Measurements from ENCODE around the gene TTC13.

The TTC13 gene

GRCh38 chr1:230902349-230902923, 76.2 kb downstream of the TTC13 start:
- DNase-seq = no peak

DNA sequence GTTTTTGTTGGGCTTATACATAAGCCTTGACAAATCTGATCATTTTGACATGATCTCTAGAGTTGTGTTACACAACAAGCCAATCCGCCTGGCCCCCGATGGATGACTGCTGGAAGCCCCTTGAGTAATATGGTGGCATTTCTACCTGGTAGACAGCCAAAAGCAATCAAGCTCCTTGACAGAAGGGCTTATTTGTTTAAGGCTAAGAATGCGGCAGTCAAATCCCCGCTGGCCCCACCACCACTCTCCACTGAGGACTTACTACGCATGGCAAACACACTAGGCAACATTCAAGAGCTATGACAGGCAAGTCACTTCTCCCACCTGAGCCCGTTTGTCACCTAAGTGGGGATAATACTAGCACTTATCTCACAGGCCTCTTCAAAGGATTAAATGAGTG, 77.0 kb downstream of the TTC13 start:
- DNase-seq = no peak

DNA sequence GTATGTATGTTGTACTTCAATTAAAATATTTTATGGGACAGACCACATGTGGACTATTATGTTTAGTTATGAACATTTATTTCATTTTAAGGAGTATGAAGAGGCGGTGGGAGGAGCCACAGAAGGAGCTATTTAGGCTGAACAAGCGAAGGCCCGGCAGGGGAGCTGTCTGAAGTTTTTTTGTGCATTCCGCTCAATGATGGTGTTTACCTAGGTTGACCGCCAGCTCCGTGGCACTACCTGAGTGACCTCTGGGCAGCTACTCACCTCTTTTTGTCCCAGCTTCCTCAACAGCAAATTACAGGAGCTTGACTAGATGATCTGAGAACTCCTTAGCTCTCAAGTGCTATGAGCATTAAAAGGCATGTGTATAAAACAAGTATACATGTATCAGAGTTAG, 77.7 kb downstream of the TTC13 start:
- DNase-seq = no peak

- DNase-seq = no peak
Observed at GRCh38 chr1:230899841-230900251, 78.8 kb downstream of the TTC13 start.

GRCh38 chr1:230898748-230899147, 79.9 kb downstream of the TTC13 start:
- no peak for DNase-seq

GRCh38 chr1:230898144-230898543, 80.5 kb downstream of the TTC13 start:
- DNase-seq = no peak

- no peak for DNase-seq
Observed at GRCh38 chr1:230896779-230897178, 81.9 kb downstream of the TTC13 start.

DNA sequence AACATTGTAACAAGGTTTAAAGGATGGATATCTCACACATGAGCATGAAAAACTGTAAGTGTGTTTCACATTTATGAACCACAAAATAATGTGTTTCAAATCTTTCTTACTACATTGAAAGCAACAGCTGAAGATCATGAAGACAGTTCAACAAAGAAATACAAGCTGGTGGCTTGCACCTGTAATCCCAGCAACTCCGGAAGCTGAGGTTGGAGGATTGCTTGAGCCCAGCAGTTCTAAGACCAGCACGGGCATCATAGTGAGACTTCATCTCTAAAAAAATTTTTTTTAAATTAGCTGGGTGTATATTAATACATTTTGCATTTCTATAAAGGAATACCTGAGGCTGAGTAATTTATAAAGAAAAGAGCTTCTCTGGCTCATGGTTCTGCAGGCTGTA, 83.2 kb downstream of the TTC13 start:
- DNase-seq = no peak

- DNase-seq = no peak
Observed at GRCh38 chr1:230894664-230895063, 84.0 kb downstream of the TTC13 start.

DNA sequence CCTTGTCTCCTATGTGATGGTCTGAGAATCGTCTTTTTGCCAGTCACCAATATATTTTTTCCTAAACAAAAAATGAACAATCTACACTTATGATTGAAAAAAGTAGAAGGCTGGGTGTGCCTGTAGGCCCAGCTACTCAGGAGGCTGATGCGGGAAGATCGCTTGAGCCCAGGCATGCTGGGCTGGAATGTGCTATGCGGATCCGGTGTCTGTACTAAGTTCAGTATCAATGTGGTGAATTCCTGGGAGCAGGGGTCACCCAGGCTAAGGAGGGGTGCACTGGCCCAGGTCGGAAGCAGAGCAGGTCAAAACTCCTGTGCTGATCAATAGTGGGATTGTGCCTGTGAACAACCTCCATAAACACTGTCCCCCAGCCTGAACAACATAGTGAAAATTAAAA, 84.6 kb downstream of the TTC13 start:
- no peak for DNase-seq

DNA sequence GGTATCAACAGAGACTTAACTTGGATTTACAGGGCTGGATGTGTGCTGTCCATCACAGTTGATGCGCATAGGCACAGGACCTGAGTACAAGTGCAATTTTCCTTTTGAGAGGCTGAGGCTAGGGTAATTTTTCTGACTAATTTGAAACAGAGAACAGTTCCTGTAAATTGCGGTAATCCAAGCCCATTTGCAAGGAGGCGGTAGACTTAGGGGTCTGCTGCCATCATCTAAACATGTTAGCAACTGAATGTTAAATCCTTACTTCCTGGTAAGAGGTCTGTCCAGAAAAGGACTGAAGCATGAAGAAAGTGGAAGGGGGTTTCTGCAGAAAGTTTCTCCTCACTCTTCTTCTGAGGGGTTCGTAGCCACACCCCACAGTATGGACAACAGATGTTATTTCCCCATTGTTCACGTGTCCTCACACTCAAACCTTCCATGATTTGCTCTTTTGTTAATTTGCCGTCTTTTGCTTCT, 86.6 kb downstream of the TTC13 start:
- no peak for DNase-seq

DNA sequence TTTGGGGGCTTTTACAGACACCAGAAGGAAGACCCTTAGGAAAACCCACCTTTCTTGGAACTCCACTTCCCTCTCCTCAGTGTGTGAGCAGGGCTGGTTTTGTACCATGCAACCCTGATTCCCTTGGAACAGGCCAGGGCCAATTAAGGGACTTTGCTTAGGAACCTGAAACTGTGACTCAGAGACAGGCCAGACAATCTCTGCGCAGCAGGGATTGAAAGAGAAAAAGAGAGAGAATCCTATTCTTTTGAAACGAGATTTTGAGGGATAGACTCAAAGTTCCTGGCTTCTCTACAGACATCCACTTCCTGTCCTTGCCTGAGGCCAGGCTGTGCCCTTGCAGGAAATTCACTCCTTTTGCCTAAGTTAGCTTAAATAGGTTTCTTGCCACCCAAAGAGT, 87.2 kb downstream of the TTC13 start:
- no peak for DNase-seq

- no peak for DNase-seq
Observed at GRCh38 chr1:230884646-230885045, 94.0 kb downstream of the TTC13 start.

DNA sequence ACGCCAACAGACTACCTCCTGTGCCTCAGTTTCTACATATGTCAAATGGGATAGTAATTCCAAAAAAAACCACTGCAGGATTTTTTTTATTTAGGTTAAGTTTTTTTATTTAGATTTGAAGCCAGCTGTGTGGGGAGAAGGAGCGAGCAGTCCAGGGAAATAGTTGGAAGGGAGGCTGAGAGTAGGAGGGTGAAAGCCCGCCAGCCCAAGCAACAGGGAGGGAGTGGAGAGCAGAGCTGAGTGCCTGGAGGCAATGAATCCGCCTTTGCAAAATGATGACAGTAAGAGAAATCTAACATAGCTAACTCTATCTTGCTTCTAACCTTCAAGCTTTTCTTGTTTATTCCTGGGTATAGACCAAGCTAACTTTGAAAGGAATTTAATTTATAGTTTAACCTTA, 94.7 kb downstream of the TTC13 start:
- DNase-seq = no peak

GRCh38 chr1:230879778-230880177, 98.9 kb downstream of the TTC13 start:
- no peak for DNase-seq

- DNase-seq = no peak
Observed at GRCh38 chr1:230878591-230878990, 100.1 kb downstream of the TTC13 start.

DNA sequence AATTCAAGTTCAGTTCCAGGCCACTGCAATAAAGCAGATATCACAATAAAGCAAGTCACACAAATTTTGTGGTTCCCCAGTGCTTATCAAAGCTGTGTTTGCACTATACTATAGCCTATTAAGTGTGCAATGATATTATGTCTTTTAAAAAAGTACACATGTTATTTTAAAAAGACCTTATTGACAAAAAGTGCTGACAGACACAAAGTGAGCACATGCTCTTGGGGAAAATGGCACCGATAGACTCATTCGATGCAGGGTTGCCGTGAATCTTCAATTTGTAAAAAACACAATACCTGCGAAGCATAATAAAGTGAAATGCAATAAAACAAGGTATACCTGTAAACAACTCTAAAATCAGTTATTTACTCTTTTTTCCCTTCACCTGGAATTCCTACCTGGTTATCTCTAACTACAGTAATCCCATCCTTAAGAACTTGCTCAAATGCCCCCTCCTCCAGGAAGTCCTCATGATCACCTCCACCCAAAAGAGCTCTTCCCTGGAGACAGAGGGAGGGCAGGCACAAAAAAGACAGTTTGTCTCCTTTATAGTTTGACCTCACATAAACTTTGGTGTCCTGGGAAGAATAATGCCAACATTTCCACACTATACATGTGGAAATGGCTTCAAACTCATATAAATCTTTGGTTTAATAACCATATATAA, 100.6 kb downstream of the TTC13 start:
- DNase-seq = no peak

DNA sequence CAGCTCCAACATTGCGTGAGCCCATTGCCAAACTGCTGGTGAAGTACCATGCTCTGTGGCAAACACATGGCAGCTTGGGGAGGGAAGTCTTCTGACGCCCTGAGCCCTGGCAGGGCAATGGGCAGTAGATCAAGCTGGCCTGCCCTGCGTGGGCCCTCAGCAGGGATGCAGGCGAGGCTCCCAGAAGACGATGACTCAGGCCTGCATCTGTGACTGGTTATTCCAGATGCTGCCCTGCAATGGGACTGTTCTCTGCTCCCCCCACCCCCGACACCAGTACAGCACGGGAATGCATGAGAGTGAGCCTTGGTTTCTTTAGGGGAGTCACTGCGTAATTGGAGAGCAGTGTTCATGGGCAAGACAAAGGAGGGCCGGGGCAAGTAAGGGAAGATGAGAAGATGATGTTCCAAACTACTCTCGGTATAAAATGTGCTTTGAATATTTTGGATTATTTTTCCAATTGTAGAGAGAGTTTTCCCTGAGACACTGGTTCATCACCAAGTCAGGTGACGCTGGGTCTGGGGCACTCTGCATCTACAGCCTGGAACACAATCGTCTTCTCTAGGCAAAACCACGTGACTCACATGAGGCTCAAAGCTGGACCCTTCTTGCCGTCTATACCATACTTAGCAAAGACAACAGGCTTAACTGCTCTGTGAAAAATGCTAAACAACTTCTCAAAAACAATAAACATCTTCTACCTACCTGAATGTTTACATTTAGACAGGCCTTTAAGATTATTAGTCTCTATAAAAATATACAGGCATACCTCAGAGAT, 101.3 kb downstream of the TTC13 start:
- DNase-seq = no peak

GRCh38 chr1:230876660-230877059, 102.0 kb downstream of the TTC13 start:
- no peak for DNase-seq

DNA sequence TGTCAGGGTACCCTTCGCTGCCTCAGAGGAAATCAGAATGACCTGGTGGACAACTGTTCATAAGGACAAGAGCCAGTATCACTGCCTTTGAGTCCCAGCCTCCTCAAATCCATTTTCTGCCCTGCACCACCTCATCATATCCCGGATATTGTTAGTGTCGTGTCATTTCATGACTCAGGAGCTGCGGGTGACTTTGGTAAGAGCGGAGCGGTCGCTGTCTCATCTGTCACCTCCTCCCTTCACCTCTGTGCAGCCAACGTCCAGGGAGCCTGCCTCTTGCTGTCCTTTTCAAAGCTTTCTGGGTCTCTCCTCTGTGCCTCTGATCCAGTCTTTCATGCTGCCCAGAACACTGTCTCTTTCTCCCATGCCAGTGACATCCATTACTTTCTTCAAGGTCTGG, 103.3 kb downstream of the TTC13 start:
- no peak for DNase-seq

DNA sequence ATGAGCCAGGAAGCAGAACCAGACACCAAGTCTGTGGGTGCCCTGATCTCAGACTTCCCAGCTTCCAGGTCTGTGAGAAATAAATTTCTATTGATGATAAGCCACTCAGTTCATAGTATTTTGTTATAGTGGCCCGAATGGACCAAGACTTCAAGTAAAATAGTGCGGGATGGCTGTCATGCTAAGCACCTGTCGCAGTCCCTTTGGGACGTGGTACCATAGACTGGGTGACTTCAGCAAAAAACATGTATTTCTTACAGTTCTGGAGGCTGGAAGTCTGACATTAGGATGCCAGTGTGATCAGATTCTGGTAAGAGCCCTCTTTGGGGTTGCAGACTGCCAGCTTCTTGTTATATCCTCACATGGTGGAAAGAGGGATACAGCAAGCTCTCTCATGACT, 107.7 kb downstream of the TTC13 start:
- DNase-seq = no peak

GRCh38 chr1:230869500-230869899, 109.2 kb downstream of the TTC13 start:
- no peak for DNase-seq

DNA sequence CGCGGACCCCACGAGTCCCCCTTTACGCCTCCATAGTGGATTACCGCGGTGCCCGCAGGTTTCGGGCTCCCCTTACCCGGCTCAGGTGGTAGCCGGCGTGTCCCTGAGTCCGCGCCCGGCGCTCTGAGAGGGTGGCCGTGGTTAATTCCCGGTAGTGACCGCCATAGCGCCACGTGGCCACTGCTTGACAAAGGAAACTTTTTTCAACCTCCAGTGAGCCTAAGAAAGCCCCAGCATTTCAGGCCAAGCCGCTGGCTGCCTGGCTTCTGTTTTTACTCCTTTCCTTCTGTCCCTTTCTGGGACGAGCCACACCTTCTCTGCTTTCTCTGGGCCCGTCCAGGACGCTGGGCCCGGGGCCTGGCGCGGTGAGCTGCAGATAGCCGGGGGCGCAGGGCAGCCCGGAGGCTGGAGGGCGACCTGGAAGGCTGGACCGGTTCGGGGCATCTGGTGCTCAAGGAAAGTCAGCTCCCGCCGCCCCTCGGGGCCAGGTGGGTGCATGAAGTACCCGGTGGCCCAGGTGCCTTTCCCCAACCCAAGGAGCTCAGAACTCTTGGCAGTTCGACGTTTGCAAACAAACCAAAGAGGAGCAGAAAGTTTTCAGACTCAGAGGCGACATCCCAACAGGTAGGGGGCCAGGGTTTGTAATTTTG, 109.8 kb downstream of the TTC13 start:
- DNase-seq = no peak
